Muscle layer of duodenum (tissue), 2 donors: Measurements from ENCODE around the gene DNAH10.
"Not testable (repeated sequence)": the region's sequence is repeated elsewhere in the genome, so short reads cannot be mapped to it uniquely, and the experiment has no call there.

Source experiments
- H3K27ac ChIP-seq: one replicate; pipeline ENCODE4 v1.7.0; 2013; ENCODE audit warnings: mild to moderate bottlenecking, low read length
- H3K27me3 ChIP-seq: one replicate; pipeline ENCODE4 v1.7.0; 2013; ENCODE audit warnings: low read depth, mild to moderate bottlenecking, control low read depth, low read length
- H3K36me3 ChIP-seq, 2 donors: one replicate each; pipeline ENCODE4 v1.7.0; 2013; ENCODE audit warnings: low read length in 2 of 2, control low read depth in 1 of 2, mild to moderate bottlenecking in 1 of 2; ENCODE audit not compliant: insufficient read depth in 2 of 2, control insufficient read depth in 1 of 2
- H3K4me1 ChIP-seq, 2 donors: one replicate each; pipeline ENCODE4 v1.7.0; 2013; ENCODE audit warnings: low read length in 2 of 2, mild to moderate bottlenecking in 2 of 2, control low read depth in 1 of 2, moderate library complexity in 1 of 2; ENCODE audit not compliant: insufficient read depth in 2 of 2, control insufficient read depth in 1 of 2
- H3K4me3 ChIP-seq, 2 donors: one replicate each; pipeline ENCODE4 v1.7.0; 2013; ENCODE audit warnings: low read length in 2 of 2, low read depth in 1 of 2, mild to moderate bottlenecking in 1 of 2
- H3K9me3 ChIP-seq, 2 donors: one replicate each; pipeline ENCODE4 v1.7.0; 2013; ENCODE audit warnings: low read length in 2 of 2, control low read depth in 1 of 2, mild to moderate bottlenecking in 1 of 2; ENCODE audit not compliant: control insufficient read depth in 1 of 2
- donor health status: healthy.

Gene DNAH10

DNA sequence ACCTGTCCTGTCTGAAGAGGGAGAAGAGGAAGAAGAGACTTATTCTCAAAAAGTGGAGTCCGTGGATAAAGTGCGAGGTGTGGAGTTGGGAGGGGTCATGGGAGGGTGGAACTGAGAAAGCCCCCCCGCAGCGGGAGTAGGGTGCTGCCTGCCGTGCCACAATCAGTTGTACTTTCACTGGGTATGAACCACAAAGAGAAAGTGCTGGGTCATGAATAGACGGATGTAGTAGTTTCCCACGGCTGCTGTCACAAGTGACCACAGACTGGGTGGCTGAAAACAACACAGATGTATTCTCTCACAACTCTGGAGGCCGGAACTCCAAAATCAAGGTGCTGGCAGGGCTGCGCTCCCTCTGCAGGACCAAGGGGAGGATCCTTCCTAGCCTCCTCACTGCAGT lies 5.5 kb downstream of the DNAH10 start:
- H3K27me3 ChIP-seq = no peaks in the 10 kb centered on the region
- no peaks in the 10 kb centered on the region for H3K36me3 ChIP-seq
- no peak overlapping the region for H3K4me3 ChIP-seq
- no peaks in the 10 kb centered on the region for H3K9me3 ChIP-seq
- no peaks in the 10 kb centered on the region for H3K4me1 ChIP-seq
- no peak overlapping the region for H3K27ac ChIP-seq

DNA sequence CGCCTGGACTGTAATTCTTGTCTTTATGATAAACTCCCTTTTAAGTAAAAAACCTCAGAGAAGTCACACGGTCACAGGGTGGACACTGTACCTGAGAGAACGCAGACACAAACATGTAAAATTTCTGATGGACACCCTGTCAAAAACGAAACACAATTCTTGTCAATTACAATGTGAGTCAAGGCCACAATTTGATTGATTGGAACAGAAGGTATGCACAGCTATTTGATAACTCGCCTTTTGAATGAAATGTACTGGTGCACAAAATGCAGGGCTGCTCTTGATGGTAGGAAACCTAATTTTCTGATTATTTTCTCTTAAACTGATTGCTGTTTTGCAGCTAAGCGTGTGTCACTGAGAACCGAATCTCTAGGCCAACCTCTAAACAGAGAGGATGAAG lies 9.2 kb downstream of the DNAH10 start:
- Histone ChIP-seq H3K4me1 (no peaks in the 10 kb centered on the region), H3K27me3 (no peaks in the 10 kb centered on the region), H3K36me3 (no peaks in the 10 kb centered on the region), H3K9me3 (no peaks in the 10 kb centered on the region), H3K27ac (no peak overlapping the region), H3K4me3 (no peak overlapping the region)

DNA sequence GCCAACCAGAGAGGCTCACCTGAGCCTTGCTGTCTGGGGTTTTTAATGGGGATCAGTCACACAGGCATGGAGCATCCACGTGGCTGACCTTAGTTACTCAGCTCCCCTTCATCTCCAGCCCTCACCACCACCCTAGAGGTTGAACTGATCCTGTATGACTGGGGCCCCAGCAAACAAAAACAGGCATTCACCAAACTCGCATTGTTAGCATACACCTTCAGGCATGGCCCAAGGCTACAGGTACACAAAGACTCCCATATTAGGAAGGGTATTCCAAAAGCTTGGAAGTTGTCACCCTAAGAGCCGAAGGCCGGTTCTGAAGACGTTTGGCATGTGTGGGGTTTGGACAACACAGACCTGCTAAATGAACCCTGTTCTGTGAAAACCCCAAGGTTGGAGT lies 10.0 kb downstream of the DNAH10 start:
- Histone ChIP-seq H3K4me3 (no peak overlapping the region), H3K27me3 (no peaks in the 10 kb centered on the region), H3K4me1 (no peaks in the 10 kb centered on the region), H3K36me3 (no peaks in the 10 kb centered on the region), H3K27ac (no peak overlapping the region), H3K9me3 (no peaks in the 10 kb centered on the region)

DNA sequence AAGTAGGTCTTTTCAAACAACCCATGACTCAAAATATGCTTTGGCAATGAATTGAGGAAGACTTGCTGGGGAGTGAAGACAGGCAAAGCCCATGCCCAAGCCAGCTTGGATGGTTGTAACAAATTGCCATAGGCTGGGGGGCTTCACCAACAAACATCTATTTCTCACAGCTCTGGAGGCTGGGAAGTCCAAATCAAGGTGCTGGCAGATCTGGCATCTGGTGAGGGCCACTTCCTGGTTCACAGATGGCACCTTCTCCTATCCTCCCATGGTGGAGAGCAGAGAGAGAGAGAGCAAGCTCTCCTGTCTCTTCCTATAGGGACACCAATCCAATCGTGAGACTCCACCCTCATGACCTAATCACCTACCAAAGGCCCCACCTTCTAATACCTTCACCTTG lies 11.3 kb downstream of the DNAH10 start:
- H3K4me1 ChIP-seq = no peaks in the 10 kb centered on the region
- no peaks in the 10 kb centered on the region for H3K9me3 ChIP-seq
- no peaks in the 10 kb centered on the region for H3K27me3 ChIP-seq
- no peak overlapping the region for H3K27ac ChIP-seq
- no peak overlapping the region for H3K4me3 ChIP-seq
- H3K36me3 ChIP-seq = no peaks in the 10 kb centered on the region

DNA sequence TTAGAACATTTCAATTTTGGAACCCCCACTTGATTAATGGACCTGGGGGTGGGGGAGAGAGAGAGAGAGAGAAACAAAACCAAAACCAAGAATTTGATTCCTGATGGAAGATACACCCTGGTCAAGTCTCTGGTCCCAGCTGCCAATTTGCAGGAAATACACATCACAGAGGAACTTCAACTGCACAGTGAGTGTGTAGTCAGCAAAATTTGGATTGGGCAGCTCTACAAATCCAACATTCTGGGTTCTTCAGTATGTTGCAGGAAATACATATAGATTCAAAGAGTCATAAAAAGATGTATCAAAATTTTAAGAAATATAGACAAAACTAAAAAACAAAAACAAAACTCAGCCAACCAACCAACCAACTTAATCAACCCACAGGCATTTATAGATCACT lies 17.4 kb downstream of the DNAH10 start:
- Histone ChIP-seq H3K27me3 (no peaks in the 10 kb centered on the region), H3K4me3 (no peak overlapping the region), H3K4me1 (no peaks in the 10 kb centered on the region), H3K36me3 (no peaks in the 10 kb centered on the region), H3K9me3 (no peaks in the 10 kb centered on the region), H3K27ac (no peak overlapping the region)

DNA sequence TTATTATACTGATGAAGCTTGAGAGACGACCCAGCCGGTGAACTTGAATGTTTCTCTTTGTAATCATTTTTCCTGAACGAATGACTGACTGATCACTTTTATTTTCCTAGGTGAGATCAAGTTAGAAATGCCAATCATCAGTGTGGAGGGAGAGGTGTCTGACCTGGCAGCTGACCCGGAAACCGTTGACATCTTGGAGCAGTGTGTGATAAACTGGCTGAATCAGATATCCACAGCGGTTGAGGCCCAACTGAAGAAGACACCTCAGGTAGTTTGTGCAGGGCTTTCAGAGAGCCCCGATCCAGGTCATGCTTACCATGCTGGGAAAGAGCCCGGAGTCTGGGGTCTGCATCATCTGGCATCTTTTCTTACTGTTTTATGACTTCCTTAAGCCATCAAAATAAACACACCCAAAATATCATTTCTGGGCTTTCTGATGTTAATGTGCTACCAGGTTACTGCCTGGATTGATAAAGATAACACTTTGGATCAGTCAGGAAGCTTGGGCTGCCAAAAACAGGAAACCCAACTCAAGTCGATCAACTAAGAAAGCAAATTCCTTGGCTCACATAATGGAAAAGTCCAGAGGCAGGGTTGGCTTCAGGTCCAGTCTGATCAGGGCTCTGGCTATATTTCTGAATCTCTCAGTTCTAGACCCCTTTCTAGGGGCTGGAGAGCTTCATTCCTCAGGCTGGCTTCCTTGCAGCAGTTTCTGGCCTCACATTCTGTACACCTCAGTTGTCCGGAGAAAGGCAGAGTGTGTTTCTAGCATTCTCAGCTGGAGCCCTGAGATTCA lies 21.1 kb downstream of the DNAH10 start:
- H3K27ac ChIP-seq = no peak overlapping the region
- H3K27me3 ChIP-seq = no peaks in the 10 kb centered on the region
- H3K9me3 ChIP-seq = no peaks in the 10 kb centered on the region
- H3K4me3 ChIP-seq = no peak overlapping the region
- no peaks in the 10 kb centered on the region for H3K36me3 ChIP-seq
- H3K4me1 ChIP-seq = no peaks in the 10 kb centered on the region

DNA sequence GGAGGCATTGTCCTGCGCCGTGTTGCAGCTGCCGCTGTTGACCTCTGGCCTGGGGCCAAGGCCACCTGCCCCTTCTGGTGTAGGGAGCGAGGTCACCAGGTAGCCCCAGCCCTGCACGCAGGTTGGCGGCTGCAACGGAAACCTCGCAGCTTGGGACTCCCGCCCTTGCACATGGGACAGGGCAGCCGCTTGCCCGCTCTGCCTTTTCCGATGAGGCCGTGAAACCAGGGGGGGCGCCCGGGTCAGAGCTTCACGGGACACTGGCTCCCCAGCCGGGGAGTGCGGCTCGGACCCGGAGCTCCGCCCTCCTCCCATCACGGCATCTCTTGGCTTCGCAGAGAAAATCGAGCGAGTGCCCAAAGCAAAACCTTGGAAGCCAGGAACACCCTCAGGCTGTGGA lies 25.4 kb downstream of the DNAH10 start:
- Histone ChIP-seq H3K4me1 (no peaks in the 10 kb centered on the region), H3K27me3 (no peaks in the 10 kb centered on the region), H3K27ac (no peak overlapping the region), H3K36me3 (no peaks in the 10 kb centered on the region), H3K9me3 (no peaks in the 10 kb centered on the region), H3K4me3 (no peak overlapping the region)

DNA sequence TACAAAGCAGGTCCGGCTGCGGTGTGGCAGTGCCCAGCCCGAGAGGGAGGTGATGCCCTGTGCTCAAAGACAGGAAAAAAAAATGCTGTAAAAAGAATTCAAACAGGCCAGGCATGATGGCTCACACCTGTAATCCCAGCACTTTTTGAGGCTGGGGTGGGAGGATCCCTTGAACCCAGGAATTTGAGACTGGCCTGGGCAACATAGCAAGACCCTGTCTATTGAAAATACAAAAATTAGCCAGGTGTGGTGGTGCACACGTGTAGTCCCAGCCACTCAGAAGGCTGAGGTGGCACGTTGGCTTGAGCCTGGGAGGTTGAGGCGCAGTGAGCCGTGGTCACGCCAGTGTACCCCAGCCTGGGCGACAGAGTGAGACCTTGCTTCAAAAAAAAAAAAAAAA lies 26.4 kb downstream of the DNAH10 start:
- Histone ChIP-seq H3K9me3 (no peaks in the 10 kb centered on the region), H3K4me3 (no peak overlapping the region), H3K27me3 (no peaks in the 10 kb centered on the region), H3K36me3 (no peaks in the 10 kb centered on the region), H3K4me1 (no peaks in the 10 kb centered on the region), H3K27ac (no peak overlapping the region)

DNA sequence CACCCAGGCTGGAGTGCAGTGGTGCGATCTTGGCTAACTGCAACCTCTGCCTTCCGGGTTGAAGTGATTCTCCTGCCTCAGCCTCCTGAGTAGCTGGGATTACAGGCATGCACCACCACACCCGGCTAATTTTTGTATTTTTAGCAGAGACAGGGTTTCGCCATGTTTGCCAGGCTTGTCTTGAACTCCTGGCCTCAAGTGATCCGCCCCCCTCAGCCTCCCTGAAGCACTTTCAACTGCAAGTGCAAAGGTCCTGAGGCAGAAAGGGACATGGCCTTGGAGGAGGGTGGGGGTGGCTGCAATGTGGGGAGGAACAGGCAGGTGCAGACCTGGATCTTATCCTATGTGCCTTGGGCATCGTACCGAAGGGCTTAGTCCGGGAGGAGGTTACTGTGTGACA lies 27.3 kb downstream of the DNAH10 start:
- not testable (repeated sequence) for H3K9me3 ChIP-seq, H3K27ac ChIP-seq, H3K4me1 ChIP-seq, H3K36me3 ChIP-seq, H3K4me3 ChIP-seq, H3K27me3 ChIP-seq

DNA sequence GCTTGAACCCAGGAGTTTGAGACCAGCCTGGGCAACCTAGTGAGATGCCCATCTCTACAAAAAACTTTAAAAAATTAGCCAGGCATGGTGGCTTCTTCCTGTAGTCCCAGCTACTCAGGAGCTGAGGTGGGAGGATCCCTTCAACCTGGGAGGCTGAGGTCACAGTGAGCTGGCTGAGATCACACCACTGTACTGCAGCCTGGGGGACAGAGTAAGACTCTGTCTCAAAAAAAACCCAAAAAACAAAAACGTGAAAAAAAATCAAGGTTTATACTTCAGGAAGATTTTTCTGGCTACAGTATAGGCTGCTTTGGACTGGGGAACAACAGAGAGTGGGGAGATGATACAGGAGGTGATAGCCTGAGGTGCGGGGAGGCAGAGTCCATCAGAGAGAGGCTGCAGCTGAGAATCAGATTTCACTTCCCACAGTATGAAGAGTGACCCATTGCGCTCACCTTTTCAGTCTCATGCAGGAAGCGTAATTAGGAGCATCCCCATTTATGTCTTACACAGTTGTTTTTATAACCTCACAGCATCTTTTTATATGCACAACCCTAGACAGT lies 28.9 kb downstream of the DNAH10 start:
- H3K4me3 ChIP-seq = no peak overlapping the region
- H3K27ac ChIP-seq = no peak overlapping the region
- H3K27me3 ChIP-seq = no peaks in the 10 kb centered on the region
- H3K36me3 ChIP-seq = no peaks in the 10 kb centered on the region
- H3K9me3 ChIP-seq = no peaks in the 10 kb centered on the region
- no peaks in the 10 kb centered on the region for H3K4me1 ChIP-seq

DNA sequence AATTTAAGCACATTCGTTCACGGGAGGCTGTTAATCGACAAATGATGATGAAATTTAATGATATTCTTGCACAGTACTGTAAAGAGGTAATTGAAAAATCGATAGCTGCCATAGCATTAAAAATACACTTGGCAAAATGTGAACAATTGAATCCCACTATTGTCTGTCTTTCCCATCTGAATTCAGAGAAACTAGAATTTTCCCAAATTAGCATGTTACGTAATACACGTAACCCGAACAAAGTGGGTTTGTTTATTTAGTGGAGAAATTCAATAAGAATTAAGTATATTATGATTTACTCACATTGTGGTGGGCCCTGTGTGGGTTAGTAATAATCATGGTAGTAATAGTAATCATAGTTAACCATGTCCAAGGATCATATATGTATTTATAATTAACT lies 31.9 kb downstream of the DNAH10 start:
- Histone ChIP-seq H3K27ac (no peak overlapping the region), H3K9me3 (no peaks in the 10 kb centered on the region), H3K36me3 (no peaks in the 10 kb centered on the region), H3K27me3 (no peaks in the 10 kb centered on the region), H3K4me1 (no peaks in the 10 kb centered on the region), H3K4me3 (no peak overlapping the region)

DNA sequence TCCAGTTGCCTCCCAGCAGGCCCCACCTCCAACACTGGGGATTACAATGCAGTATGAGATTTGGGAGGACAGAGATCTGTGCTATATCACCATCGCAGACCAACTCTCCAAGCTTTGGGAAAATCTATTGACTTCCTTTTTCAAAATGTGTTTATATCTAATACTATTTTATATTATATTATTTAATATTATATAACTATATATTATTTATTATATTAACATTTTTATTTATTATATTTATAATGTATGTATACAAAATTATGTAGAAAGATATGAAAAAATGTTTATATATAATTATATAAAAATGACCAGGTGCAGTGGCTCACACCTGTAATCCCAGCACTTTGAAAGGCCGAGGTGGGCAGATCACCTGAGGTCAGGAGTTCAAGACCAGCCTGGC lies 36.4 kb downstream of the DNAH10 start:
- H3K9me3 ChIP-seq = no peaks in the 10 kb centered on the region
- H3K4me3 ChIP-seq = no peak overlapping the region
- H3K27ac ChIP-seq = no peak overlapping the region
- H3K27me3 ChIP-seq = no peaks in the 10 kb centered on the region
- no peaks in the 10 kb centered on the region for H3K36me3 ChIP-seq
- no peaks in the 10 kb centered on the region for H3K4me1 ChIP-seq
